ENCODE measurements around the gene PDS5B.

DNA sequence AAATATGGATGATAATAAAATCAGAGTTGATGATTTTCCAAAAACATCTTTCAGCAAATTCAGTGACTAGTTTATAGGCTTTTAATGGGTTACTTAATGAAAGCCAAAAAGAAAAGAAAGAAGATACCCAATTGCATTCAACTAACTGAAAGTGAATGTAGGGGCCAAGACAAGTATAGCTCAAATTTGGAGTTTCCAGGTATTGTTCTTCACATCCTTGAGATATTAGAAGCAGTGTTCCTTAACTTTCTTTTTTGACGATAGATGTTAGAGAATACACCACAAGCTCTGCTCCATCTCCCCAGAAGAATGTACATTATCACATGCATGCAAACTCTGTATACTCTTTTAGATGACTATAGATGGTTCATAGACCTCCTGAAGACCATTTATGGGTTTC is 43.6 kb downstream of the PDS5B start:
- TF ChIP-seq, protein P1, sequence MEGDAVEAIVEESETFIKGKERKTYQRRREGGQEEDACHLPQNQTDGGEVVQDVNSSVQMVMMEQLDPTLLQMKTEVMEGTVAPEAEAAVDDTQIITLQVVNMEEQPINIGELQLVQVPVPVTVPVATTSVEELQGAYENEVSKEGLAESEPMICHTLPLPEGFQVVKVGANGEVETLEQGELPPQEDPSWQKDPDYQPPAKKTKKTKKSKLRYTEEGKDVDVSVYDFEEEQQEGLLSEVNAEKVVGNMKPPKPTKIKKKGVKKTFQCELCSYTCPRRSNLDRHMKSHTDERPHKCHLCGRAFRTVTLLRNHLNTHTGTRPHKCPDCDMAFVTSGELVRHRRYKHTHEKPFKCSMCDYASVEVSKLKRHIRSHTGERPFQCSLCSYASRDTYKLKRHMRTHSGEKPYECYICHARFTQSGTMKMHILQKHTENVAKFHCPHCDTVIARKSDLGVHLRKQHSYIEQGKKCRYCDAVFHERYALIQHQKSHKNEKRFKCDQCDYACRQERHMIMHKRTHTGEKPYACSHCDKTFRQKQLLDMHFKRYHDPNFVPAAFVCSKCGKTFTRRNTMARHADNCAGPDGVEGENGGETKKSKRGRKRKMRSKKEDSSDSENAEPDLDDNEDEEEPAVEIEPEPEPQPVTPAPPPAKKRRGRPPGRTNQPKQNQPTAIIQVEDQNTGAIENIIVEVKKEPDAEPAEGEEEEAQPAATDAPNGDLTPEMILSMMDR (IDR thresholded peaks at IDR 0.05 in 4 of 5, conservative IDR thresholded peaks at IDR 0.05 in 1 of 5) = no peak
- no peak for TF ChIP-seq POLR2A (IDR thresholded peaks at IDR 0.05)

Measured in gastrocnemius medialis (tissue), 4 donors.